Adrenal gland (tissue), 5 donors: ENCODE data around the gene CFAP47.

Source experiments
- CTCF ChIP-seq, 6 experiments: fragments of 450-650 bp in 4 of 6; fragments of 200-600 bp in 2 of 6; sonication (generic) in 1 of 6; IDR thresholded peaks; 1 replicate in 5 of 6; 2 replicates in 1 of 6; pipeline versions ENCODE4 v1.5.1 to v1.8.0; 2016 to 2021; ENCODE audit warnings: antibody characterized with exemption in 6 of 6, mild to moderate bottlenecking in 2 of 6, moderate library complexity in 1 of 6
- POLR2A ChIP-seq, 2 donors: fragments of 450-650 bp; IDR thresholded peaks; one replicate each; pipeline ENCODE4 v1.6.1; 2017; ENCODE audit warnings: antibody characterized with exemption in 2 of 2, mild to moderate bottlenecking in 2 of 2, moderate library complexity in 1 of 2
- donor health status: DM: no; HTN: no; CAD: no.

- TF ChIP-seq POLR2A (IDR thresholded peaks at IDR 0.05) (no peak), CTCF (IDR thresholded peaks at IDR 0.05) (no peak)
These were observed 502.8 kb downstream of the CFAP47 start for GRCh38 chrX:36422368-36422767.
